HUDEP-2 (cell line): Measurements from ENCODE around the gene BICRAL.
"Not testable (repeated sequence)": the region's sequence is repeated elsewhere in the genome, so short reads cannot be mapped to it uniquely, and the experiment has no call there.

ENCODE experiments used
- DNase-seq, 76 experiments: peaks; one replicate each; lab custom pipeline; 2025; ENCODE audit not compliant: unreplicated experiment in 76 of 76; lab: John Stamatoyannopoulos, UW

Gene BICRAL, protein sequence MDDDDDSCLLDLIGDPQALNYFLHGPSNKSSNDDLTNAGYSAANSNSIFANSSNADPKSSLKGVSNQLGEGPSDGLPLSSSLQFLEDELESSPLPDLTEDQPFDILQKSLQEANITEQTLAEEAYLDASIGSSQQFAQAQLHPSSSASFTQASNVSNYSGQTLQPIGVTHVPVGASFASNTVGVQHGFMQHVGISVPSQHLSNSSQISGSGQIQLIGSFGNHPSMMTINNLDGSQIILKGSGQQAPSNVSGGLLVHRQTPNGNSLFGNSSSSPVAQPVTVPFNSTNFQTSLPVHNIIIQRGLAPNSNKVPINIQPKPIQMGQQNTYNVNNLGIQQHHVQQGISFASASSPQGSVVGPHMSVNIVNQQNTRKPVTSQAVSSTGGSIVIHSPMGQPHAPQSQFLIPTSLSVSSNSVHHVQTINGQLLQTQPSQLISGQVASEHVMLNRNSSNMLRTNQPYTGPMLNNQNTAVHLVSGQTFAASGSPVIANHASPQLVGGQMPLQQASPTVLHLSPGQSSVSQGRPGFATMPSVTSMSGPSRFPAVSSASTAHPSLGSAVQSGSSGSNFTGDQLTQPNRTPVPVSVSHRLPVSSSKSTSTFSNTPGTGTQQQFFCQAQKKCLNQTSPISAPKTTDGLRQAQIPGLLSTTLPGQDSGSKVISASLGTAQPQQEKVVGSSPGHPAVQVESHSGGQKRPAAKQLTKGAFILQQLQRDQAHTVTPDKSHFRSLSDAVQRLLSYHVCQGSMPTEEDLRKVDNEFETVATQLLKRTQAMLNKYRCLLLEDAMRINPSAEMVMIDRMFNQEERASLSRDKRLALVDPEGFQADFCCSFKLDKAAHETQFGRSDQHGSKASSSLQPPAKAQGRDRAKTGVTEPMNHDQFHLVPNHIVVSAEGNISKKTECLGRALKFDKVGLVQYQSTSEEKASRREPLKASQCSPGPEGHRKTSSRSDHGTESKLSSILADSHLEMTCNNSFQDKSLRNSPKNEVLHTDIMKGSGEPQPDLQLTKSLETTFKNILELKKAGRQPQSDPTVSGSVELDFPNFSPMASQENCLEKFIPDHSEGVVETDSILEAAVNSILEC

DNA sequence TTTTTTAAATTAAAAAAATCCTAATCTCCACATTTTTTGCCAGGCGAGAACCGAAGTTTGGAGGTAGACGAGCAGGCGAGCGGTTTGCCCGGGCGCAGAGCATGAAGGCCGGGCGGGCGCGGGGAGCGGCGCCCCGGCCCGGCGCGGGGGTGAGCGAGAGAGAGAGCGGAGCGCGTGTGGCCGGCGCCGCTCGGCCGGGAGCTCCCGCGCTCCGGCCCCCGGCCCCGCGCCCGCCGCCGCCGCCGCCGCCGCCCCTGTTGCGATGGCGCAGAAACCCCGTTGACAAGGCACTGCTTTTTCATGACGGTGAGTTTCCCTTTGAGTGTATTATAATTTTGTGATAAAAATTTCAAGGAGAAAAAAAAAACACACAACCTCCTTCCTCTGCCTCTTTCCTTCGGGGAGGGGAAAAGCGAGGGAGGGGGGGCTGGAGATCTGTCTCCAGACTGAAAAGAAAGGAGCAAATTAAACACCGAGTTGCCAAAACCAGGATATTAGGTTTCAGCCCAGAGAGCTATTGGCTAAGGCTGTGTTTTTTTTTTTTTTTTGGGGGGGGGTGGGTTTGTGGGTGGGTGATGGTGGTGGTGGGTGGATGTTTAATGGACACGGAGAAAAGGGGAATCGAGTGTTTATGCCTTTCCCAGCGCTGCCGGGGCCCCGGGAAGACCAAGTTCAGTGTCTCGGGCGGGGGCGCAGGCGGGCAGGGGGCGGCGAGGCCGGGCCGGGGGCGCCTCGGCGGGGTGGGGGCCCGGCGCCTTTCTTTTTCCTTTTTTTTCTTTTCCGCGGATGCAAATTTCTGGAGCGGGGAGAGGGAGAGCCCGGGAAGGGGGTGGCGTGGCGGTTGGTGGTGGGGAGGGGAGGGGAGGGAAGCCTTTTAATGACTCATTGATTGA, at the start of gene BICRAL:
BICRAL (plus strand) TSS at position 257 of the 893 bp plus-strand sequence. CDS start 39,971 bp downstream, outside the sequence.
- DNase-seq = peak in 55 of 76 experiments; percentile 19 to 79 (median 55)

- not testable (repeated sequence) for DNase-seq
These were observed 47.9 kb upstream of the BICRAL start for GRCh38 chr6:42733867-42734481.

DNA sequence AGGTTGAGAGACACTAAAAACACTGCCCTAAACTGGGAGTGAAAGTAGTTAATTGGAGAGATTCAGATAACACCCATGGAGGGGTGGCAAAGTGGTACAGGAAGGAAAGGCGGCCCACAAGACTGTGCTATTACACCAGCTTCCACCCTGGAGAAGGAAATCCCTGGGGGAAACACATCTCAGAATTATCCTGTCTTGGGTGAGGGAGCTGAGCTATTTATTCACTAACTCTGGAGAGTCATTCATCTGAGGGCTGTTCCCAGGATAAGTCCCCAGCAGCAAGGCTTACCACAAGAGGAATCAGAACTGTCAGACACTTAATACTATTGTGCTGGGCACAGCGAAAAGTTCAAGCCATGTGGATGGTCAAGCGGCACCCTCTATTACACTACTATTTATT, 45.9 kb upstream of the BICRAL start:
- no peak for DNase-seq

DNA sequence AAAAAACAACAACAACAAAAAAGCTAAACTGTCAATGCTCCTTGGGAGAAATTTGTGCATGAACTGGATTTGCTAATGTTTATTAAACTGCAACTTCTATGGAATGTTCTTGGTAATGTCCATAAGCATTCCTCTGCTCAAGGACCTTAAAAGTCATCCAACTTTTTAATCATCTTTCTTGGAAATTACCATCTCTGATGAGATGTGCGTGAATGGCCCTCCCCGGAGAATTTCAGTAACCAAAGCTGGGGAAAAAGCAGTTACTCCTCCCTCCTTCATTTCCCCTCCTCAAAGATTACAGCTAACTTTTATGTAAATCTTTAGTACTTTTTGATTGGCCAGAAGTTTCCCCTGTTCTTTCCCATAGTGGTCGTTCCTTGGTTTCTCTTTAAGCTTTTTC, 41.1 kb upstream of the BICRAL start:
- DNase-seq = no peak

- DNase-seq = no peak
These were observed 39.5 kb upstream of the BICRAL start for GRCh38 chr6:42742116-42742894.

- no peak for DNase-seq
These were observed 37.4 kb upstream of the BICRAL start for GRCh38 chr6:42744351-42744893.

- DNase-seq = peak in 16 of 76 experiments; percentile 7 to 54 (median 28)
These were observed 36.7 kb upstream of the BICRAL start for GRCh38 chr6:42745083-42745639.

DNA sequence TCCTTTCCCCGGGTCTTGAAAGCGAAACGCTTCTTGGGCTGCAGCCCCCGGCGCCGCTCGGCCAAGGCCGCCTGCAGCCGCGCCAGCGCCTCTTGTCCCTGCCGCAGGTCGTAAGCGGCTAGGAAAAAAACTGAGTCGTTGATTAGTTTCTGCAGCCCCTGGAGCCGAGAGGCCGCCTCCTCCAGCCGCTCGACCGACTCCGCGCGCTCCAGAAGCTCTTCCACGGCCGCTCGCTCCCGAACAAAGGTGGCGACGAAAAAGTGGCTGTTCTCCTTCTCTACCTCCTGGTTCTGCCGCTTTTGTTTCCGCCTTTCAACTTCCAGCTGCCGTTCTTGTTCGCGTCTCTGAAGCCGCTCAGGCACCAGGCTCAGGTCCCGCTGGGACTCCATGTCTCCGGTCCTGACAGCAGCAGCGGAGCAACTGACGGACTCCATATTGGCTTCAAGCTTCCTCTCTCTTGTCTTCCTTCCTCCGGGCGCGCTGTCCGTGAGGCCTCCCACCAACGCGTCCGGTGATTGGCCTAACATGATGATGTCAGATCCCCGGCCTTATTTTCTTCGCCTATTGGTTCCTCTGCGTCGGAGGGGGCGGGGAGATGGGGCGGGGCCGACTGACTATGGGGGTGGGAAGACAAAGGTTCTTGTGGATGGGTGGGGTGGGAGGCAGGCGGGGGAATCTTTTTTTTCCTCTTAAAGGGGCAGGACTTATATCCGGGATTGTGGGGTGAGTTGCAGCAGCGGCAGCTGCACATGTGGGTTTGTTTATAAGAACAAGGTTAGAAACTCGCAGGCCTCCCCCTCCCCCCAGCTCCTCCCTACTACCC, 36.0 kb upstream of the BICRAL start, which contains the start of gene TBCC:
TBCC (minus strand) TSS at position 464 of the 823 bp plus-strand sequence; CDS start at position 434, 30 bp downstream.
- peak in 75 of 76 experiments; percentile 84 to 99 (median 97) for DNase-seq

DNA sequence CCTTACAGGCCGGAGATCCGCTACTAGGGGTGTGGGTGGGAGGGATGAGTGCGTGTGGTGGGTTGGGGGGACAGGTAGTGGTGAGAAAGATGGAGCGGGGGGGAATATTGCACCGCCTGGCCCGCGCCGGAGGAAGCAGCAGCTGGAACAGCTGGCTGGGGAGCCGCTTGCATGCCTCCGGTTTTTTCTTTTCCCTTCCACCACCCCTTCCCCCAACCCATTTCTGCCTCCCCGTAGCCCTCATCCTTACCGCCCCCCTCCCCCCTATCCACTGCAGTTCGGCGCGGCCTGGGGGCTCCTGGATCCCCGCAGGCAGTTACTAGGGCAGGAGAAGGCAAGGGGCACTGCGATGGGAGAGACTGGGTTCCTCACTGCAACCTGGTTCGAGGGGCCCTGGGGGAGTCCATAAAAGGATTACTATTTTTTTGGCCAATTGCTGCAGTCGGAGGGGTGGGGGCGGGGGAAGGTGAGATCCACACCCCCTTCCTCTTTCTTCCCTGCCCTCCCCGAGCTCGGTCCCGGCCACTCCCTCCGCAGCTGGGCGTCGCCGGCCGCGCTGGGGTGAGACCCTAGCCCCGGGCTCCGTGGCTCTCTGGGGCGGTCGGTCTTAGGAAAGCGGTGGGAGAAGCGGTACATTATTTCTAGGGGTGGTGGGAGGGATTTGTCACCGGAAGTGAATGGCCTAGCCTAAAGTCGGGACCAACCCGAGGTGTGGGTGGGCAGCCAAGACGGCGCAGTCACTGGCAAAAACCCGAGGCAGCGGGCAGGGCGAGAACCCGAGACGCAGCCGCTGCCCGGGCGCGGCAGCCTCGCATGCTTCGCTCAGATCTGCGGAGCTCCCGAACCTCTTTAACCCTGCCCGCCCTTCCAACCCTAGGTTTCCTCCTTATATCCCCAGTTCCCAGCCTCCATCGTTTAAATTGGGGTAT, 35.1 kb upstream of the BICRAL start:
- DNase-seq = peak in 74 of 76 experiments; percentile 50 to 96 (median 78)

GRCh38 chr6:42748203-42748898, 33.5 kb upstream of the BICRAL start:
- no peak for DNase-seq

DNA sequence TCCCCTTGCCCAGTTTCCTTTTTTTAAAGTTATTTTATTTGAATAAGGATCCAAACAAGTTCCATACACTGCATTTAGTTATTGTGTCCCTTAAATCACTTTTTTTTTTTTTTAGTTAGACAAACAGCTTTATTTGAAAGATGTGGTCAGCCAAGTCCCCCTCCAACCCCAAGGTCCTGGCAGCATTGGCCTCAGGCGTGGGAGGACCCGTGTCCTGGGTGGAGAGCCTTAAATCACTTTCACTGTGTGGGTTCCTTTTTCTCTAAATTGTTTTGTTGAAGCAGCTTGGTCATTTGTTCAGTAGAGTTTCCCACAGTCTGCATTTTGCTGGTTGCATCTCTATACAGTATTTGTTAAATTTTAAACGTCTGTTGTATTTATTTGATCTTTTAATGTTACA, 30.8 kb upstream of the BICRAL start:
- no peak for DNase-seq

DNA sequence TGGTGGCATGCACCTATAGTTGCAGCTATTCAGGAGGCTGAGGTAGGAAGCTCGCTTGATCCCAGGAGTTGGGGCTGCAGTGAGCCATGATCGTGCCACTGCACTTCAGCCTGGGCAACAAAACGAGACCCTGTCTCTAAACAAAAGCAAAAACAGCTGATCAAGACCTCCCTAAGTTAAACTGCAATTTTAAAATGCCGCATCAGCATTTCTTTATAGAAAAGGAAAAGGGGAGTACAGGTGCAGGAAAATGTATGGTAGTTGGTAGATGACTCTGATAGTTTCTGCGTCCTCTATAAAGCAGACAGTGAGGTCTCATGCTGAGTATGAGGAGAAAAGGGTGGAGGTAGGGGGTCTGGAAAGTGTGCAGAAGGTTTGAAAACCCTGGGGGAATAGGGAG, 27.1 kb upstream of the BICRAL start:
- no peak for DNase-seq

DNA sequence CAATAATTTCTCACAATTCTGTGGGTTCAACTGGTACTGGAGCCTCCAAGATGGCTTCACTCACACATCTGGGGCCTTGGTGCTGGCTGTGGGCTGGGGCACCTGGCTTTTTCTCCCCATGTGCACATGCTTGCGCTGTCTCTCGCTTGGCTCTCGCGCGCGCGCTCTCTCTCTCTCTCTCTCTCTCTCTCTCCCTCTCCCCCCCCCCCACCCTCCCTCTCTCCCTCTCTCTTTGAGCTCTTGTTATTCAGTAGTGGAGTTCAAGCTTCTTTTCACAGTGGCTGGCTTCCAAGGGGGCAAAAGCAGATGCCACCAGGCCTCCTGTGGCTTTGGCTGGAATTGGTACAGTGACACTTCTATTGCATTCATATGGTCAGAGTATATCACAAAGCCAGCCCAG, 25.1 kb upstream of the BICRAL start:
- DNase-seq = no peak

DNA sequence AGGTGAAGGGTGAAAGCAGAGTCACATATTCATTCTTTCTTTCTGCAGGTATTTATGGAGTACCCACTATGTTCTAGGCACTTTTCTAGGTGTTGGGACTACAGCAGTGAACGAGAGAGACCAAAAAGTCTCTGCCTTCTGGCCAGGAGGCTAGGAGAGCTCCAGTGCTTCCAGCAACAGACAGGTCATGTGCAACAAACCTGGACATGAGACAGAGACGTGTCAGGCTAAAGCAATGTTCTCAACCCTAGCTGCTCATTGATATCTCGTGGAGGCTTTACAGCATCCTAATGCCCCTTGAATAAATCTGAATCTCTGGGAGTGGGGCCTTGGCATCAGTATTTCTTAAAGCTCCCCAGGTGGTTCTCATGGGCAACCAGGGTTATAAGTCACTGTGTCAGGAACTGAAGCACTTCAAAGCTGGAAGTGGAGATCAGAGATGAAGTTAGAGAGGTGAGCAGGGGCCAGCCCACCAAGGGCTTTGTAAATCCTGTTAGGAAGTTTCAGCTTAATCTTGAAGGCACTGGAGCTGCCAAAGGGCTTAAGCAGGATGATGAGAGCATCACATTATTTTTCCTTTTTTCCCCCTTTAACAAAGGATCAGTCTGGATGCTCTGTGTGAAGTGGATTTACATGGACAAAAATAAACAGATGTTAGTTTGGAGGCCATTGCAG, 23.0 kb upstream of the BICRAL start:
- DNase-seq = no peak
